ENCODE measurements around the gene CA10.

The CA10 gene

GRCh38 chr17:52048137-52048898 is 110.2 kb downstream of the CA10 start:
- no peak for DNase-seq (ENCODE audit: low read depth in 2 of 2)

- DNase-seq (ENCODE audit: low read depth in 2 of 2) = no peak
These were observed 111.4 kb downstream of the CA10 start for GRCh38 chr17:52047086-52047485.

GRCh38 chr17:52041123-52041617 is 117.3 kb downstream of the CA10 start:
- DNase-seq (ENCODE audit: low read depth in 2 of 2) = no peak

GRCh38 chr17:52036416-52036815 is 122.1 kb downstream of the CA10 start:
- DNase-seq (ENCODE audit: low read depth in 2 of 2) = no peak

GRCh38 chr17:52035336-52035915 is 123.1 kb downstream of the CA10 start:
- DNase-seq (ENCODE audit: low read depth in 2 of 2) = no peak

- DNase-seq (ENCODE audit: low read depth in 2 of 2) = no peak
These were observed 126.1 kb downstream of the CA10 start for GRCh38 chr17:52032454-52032853.

- DNase-seq (ENCODE audit: low read depth in 2 of 2) = no peak
These were observed 128.5 kb downstream of the CA10 start for GRCh38 chr17:52030052-52030451.

GRCh38 chr17:52027620-52028295 is 130.8 kb downstream of the CA10 start:
- no peak for DNase-seq (ENCODE audit: low read depth in 2 of 2)

GRCh38 chr17:52027081-52027480 is 131.4 kb downstream of the CA10 start:
- DNase-seq (ENCODE audit: low read depth in 2 of 2) = no peak

GRCh38 chr17:52026075-52026474 is 132.4 kb downstream of the CA10 start:
- DNase-seq (ENCODE audit: low read depth in 2 of 2) = no peak

- DNase-seq (ENCODE audit: low read depth in 2 of 2) = no peak
These were observed 133.3 kb downstream of the CA10 start for GRCh38 chr17:52025236-52025635.

GRCh38 chr17:52024300-52024870 is 134.1 kb downstream of the CA10 start:
- no peak for DNase-seq (ENCODE audit: low read depth in 2 of 2)

- DNase-seq (ENCODE audit: low read depth in 2 of 2) = no peak
These were observed 147.4 kb downstream of the CA10 start for GRCh38 chr17:52011064-52011463.

GRCh38 chr17:51999654-52000053 is 158.9 kb downstream of the CA10 start:
- no peak for DNase-seq (ENCODE audit: low read depth in 2 of 2)

- no peak for DNase-seq (ENCODE audit: low read depth in 2 of 2)
These were observed 160.8 kb downstream of the CA10 start for GRCh38 chr17:51997723-51998122.

GRCh38 chr17:51995797-51996403 is 162.6 kb downstream of the CA10 start:
- DNase-seq (ENCODE audit: low read depth in 2 of 2) = no peak

- DNase-seq (ENCODE audit: low read depth in 2 of 2) = no peak
These were observed 165.6 kb downstream of the CA10 start for GRCh38 chr17:51992864-51993416.

- no peak for DNase-seq (ENCODE audit: low read depth in 2 of 2)
These were observed 187.4 kb downstream of the CA10 start for GRCh38 chr17:51971121-51971520.

- no peak for DNase-seq (ENCODE audit: low read depth in 2 of 2)
These were observed 196.8 kb downstream of the CA10 start for GRCh38 chr17:51961689-51962088.

- DNase-seq (ENCODE audit: low read depth in 2 of 2) = no peak
These were observed 200.7 kb downstream of the CA10 start for GRCh38 chr17:51957786-51958185.

- no peak for DNase-seq (ENCODE audit: low read depth in 2 of 2)
These were observed 203.3 kb downstream of the CA10 start for GRCh38 chr17:51955245-51955644.
